Upper lobe of left lung (tissue), 4 donors: ENCODE data around the gene EGFR.

ENCODE experiments used
- EP300 ChIP-seq, 4 donors: sonication (generic); formaldehyde crosslinking; IDR thresholded peaks; one replicate each; pipeline ENCODE4 v1.5.1; 2017; ENCODE audit warnings: antibody characterized with exemption in 4 of 4, control low read depth in 2 of 4
- POLR2A ChIP-seq, 4 donors: fragments of 450-650 bp; IDR thresholded peaks; one replicate each; pipeline ENCODE4 v1.5.1; 2016 to 2017; ENCODE audit warnings: antibody characterized with exemption in 4 of 4, mild to moderate bottlenecking in 2 of 4

GRCh38 chr7:55150166-55150565 lies 131.3 kb downstream of the EGFR start:
- TF ChIP-seq POLR2A (IDR thresholded peaks at IDR 0.05), result no peak
- TF ChIP-seq EP300 (IDR thresholded peaks at IDR 0.05), result no peak
